GM18867 (cell line): ENCODE data around the gene FKBP10.

Experiments
- ATAC-seq: cut with Tn5 transposase; IDR thresholded peaks from one replicate; pipeline ENCODE4 v1.9.1; 2021; ENCODE audit warnings: mild to moderate bottlenecking, moderate library complexity; ENCODE audit not compliant: unreplicated experiment

FKBP10 gene

GRCh38 chr17:41782142-41782541, 30.7 kb upstream of the FKBP10 start:
- ATAC-seq: no peak

DNA sequence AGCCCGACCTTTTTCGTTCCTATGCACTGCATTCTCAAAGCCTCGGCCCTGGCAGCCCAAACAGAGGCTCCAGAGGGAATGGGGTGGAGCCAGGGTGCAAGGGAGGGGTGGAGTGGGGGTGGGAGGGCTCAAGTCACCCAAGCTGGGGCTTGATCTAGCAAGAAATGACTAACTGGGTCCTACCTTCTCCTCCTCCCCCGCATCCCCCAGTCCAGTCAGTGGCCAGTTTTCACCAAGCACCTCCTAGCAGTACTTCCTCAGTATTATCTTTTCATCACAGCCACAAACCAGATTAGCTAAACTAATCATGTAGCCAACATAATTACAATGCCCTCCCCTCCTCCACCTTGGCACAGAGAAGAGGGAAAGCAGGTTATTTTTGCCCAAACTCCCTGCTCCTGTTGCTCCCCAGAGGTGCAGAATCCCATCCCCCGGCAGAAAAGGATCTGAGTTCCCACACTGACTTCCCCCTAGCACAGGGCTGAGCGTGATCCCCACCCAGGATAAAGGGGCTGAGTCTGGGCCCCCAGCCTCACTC, 28.5 kb upstream of the FKBP10 start:
- no peak for ATAC-seq

- no peak for ATAC-seq
Observed at GRCh38 chr17:41785091-41785858, 27.5 kb upstream of the FKBP10 start.

DNA sequence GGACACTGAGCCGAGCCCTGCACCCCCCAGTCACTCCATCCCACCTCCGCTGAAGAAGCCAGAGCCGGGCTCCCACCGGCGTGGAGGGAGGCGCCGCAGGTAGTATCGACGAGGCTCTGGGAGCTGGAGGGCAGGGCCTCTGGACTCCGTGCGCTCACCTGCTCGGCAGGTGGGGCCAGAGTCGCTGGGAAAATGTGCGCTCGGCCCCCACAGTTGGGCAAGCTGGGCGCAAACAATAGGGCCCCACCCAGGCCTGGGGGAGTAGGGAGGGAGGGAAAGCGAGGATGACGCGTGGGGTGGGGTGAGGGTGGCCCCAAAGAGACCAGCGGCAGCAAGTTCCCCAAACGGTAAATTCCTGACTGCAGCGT, 27.0 kb upstream of the FKBP10 start:
- ATAC-seq: no peak

DNA sequence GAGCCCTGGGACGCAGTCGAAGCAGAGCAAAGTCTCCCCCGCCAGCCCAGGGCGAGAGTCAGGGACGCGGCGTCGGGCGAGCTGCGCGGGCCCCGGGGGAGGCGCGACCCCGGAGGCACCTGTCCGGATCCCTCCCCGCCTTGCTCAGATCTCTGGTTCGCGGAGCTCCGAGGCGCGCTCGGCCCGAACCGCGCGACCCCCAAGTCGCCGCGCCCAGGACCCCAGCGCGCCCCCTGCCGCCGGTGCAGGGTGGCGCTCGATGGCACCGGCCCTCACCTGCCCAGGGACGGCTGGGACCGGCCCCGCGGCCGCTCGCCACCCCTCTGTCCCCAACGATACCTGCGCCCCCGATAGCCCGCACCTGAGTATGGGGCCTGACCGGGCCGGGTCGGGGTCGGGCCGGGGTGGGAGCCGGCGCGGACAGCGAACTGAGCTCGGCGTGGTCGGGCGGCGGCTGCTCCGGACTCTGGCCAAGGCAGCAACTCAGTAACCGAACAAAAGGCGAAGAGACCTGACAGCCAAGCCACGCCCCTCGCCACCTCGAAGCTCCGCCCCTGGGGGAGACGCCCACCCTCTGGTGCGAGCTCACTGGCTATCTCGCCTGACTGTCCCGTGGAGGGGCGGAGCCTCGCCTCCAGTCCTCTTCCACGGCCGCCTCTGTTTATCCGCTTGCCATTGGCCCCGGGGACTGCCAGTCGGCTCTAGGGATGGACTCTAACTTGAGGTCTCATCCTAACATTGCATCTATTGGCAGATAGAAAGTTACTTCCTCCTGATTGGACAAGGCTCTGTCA, 26.4 kb upstream of the FKBP10 start, which contains the start of gene JUP:
TSS of gene JUP (minus strand) at position 485 of the 794 bp plus-strand sequence. CDS start 14,857 bp downstream, outside the sequence.
- peak; percentile 89 for ATAC-seq

DNA sequence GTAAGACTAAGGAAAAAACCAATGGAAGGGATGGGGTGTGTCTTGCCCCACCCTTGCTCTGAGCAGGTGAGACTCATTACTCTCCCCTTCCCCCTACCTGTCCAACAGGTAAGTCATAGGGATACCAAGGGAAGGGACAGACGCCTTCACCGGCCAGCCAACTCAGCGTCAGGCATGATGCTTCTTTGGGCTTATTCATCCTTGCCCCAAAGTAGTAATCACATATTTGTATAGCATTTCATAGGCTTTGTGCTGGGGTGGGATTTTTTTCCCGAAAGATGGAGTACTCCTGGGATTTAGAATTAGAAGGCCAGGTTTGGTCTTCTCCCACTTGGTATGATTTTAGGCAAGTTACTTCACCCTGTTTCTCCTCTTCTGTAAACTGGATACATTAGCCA, 25.8 kb upstream of the FKBP10 start:
- no peak for ATAC-seq

- no peak for ATAC-seq
Observed at GRCh38 chr17:41792845-41793783, 19.7 kb upstream of the FKBP10 start.

- ATAC-seq: no peak
Observed at GRCh38 chr17:41793784-41794539, 18.8 kb upstream of the FKBP10 start.

DNA sequence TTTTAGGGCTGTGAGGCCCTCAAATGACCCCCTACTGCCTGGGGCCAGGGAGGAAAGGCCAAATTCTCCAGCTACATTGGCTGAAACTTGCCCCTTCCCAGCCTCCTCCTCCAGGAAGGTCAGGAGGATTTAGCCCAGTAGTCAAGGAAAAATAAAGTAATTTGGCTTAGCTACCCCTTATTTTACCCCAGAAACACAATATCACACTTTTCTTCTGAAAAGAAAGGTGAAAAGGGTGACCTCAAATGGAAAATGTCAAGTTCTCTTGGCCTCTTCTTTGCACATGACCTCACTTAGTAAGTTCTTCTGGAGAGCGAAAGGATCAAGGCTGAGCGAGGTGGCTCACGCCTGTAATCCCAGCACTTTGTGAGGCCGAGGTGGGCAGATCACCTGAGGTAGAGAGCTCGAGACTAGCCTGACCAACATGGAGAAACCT, 18.2 kb upstream of the FKBP10 start:
- ATAC-seq: no peak

DNA sequence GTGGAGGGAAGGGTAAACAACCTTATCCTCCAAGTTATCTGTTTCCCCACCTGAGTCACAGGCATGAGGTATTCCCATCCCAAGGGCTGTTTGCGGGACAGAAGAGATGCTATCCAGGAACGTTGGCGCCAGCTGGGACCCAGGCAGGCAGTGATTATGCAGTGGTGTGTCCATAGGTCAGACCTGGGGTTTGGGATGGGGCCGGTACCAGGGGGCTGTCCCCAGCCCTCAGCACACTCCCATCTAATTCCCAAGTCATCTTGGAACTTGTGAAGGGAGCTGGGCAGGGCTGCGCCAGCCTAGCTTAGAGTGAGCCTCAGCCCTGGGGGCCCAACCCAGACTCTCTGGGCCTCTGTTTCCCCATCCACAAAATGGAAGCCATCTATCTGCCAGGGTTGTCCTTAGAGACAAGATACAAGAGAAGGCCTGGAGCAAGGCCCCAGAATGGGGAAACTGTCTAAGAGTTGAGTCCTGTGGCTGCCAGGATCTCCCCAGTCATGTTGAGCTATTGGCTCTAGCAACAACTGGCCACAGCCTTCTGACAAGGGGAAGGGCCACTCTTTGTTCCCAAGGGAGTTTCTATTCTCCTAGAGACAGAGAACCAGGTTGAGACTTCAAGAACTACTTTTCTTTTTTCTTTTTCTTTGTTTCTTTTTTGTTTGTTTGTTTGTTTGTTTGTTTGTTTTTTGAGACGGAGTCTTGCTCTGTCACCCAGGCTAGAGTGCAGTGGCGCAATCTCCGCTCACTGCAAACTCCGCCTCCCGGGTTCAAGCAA, 16.5 kb upstream of the FKBP10 start:
- no peak for ATAC-seq

DNA sequence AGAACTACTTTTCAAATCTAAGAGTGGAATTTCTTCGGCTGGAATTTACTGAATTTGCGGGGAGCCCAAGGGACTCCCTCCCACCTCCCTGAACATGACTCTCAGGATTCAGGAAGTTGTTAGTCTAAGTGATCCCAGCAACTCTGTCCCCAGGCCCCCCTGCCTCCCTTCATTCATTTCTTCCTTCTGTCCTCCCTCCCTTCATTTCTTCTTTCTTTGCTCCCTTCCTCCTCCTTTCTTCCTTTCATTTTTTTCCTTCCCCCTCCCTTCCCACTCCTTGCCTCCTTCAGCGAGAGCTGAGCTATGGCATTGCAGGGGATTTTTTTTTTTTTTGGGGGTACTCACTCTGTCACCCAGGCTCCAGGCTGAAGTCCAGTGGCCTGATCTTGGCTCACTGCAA, 15.4 kb upstream of the FKBP10 start:
- ATAC-seq: no peak

- no peak for ATAC-seq
Observed at GRCh38 chr17:41799366-41799765, 13.4 kb upstream of the FKBP10 start.

- ATAC-seq: no peak
Observed at GRCh38 chr17:41800601-41801373, 12.0 kb upstream of the FKBP10 start.

- ATAC-seq: no peak
Observed at GRCh38 chr17:41801374-41802271, 11.2 kb upstream of the FKBP10 start.

DNA sequence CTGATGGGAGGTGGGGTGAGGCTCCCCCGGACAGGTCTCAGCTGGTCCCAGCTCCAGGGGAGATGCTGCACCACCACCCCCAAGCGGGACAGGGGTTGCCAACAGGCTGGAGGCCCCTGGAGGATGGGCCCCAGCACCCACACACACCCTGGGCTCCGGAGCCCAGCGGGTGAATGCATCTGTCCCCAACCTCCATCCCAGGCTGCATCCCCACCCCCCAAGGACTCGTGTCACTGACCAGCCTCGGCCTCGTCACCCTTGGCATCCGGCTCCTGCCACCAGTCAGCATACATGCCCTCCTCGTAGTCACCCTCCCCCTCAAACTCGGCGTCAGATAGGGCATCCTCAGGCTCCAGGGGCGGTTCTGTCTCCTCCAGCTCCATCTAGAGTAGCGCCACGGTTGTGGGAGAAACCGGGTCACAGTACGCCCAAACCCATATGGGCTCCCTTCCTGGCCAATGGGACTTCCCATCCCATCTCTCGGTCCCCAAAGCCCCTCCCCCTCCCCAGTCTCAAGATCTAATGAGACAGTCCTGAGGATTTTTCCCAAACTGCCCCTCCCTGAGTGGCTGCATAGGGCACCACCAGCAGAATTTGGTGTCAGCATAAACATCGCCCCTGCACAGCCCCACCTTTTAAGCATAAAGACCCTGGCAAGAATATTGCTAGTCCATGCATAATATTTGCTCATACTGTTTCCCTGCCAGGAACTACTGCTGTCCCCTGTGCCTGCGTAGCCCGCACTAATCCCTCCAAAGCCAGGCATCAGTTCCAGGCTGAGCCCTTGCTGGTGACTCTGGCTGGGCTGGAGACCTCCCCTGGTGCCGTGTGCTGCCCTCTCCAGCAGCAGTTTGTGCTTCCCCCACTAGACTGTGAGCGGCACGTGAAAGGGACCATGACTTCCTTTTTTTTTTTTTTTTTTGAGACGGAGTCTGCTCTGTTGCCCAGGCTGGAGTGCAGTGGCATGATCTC, 9.5 kb upstream of the FKBP10 start:
- no peak for ATAC-seq

- ATAC-seq: no peak
Observed at GRCh38 chr17:41806685-41807445, 5.9 kb upstream of the FKBP10 start.
